ENCODE measurements around the gene HRAS. TPM values are rescaled to one million over a fixed set of nuclear protein-coding genes. Genes with fewer than 3 reads are reported as not detected.

The HRAS gene
- total and polyA plus RNA-seq, 2 of the 13 experiments (the other 11 are each of a cell fraction or from before 2014, with no cell fraction given) = 32.9 to 50.0 TPM

GRCh38 chr11:520428-521176, 14.8 kb downstream of the HRAS start (continued):
- TF ChIP-seq ZNF646 (CRISPR knock-in tag; IDR thresholded peaks at IDR 0.05) (no peak), HOMEZ (CRISPR knock-in tag; IDR thresholded peaks at IDR 0.05; ENCODE audit: low read depth) (no peak), U2AF2 (IDR thresholded peaks at IDR 0.05; ENCODE audit: low read depth, low read length) (no peak), SIX1 (CRISPR knock-in tag; IDR thresholded peaks at IDR 0.05; ENCODE audit: borderline replicate concordance) (no peak), ZFP91 (CRISPR knock-in tag; IDR thresholded peaks at IDR 0.05; ENCODE audit: borderline replicate concordance) (peak; percentile 45; the same call in 1 of the 2 replicates), HINFP (CRISPR knock-in tag; IDR thresholded peaks at IDR 0.05; ENCODE audit: low read depth) (peak; percentile 67; the same call in 1 of the 2 replicates)
- TF ChIP-seq, protein P1, sequence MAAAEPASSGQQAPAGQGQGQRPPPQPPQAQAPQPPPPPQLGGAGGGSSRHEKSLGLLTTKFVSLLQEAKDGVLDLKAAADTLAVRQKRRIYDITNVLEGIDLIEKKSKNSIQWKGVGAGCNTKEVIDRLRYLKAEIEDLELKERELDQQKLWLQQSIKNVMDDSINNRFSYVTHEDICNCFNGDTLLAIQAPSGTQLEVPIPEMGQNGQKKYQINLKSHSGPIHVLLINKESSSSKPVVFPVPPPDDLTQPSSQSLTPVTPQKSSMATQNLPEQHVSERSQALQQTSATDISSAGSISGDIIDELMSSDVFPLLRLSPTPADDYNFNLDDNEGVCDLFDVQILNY (CRISPR knock-in tag; conservative IDR thresholded peaks at IDR 0.05) = no peak
- TF ChIP-seq, protein P2, sequence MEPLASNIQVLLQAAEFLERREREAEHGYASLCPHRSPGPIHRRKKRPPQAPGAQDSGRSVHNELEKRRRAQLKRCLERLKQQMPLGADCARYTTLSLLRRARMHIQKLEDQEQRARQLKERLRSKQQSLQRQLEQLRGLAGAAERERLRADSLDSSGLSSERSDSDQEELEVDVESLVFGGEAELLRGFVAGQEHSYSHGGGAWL (CRISPR knock-in tag; IDR thresholded peaks at IDR 0.05) = no peak
- TF ChIP-seq, protein P3, sequence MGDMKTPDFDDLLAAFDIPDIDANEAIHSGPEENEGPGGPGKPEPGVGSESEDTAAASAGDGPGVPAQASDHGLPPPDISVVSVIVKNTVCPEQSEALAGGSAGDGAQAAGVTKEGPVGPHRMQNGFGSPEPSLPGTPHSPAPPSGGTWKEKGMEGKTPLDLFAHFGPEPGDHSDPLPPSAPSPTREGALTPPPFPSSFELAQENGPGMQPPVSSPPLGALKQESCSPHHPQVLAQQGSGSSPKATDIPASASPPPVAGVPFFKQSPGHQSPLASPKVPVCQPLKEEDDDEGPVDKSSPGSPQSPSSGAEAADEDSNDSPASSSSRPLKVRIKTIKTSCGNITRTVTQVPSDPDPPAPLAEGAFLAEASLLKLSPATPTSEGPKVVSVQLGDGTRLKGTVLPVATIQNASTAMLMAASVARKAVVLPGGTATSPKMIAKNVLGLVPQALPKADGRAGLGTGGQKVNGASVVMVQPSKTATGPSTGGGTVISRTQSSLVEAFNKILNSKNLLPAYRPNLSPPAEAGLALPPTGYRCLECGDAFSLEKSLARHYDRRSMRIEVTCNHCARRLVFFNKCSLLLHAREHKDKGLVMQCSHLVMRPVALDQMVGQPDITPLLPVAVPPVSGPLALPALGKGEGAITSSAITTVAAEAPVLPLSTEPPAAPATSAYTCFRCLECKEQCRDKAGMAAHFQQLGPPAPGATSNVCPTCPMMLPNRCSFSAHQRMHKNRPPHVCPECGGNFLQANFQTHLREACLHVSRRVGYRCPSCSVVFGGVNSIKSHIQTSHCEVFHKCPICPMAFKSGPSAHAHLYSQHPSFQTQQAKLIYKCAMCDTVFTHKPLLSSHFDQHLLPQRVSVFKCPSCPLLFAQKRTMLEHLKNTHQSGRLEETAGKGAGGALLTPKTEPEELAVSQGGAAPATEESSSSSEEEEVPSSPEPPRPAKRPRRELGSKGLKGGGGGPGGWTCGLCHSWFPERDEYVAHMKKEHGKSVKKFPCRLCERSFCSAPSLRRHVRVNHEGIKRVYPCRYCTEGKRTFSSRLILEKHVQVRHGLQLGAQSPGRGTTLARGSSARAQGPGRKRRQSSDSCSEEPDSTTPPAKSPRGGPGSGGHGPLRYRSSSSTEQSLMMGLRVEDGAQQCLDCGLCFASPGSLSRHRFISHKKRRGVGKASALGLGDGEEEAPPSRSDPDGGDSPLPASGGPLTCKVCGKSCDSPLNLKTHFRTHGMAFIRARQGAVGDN (CRISPR knock-in tag; IDR thresholded peaks at IDR 0.05) = peak; percentile 76
